CD4-positive, alpha-beta T cell treated with Interleukin-1 beta for 1 hour (primary cell): ENCODE results near the gene ASPHD1.
"Not testable (repeated sequence)": the region's sequence is repeated elsewhere in the genome, so short reads cannot be mapped to it uniquely, and the experiment has no call there.

Source experiments
- DNase-seq, 2 donors: peaks; one replicate each; pipeline ENCODE4 v3.0.0-alpha.2; 2020 to 2022

ASPHD1 gene

GRCh38 chr16:29900102-29900887 is at the start of gene ASPHD1:
ASPHD1 (plus strand) TSS chr16:29900488; CDS start chr16:29900972, 484 bp downstream.
- peak; percentile 61 to 67 for DNase-seq

- no peak for DNase-seq
Observed at GRCh38 chr16:29850998-29851397, 49.3 kb upstream of the ASPHD1 start.

- no peak for DNase-seq
Observed at GRCh38 chr16:29852654-29853053, 47.6 kb upstream of the ASPHD1 start.

GRCh38 chr16:29854520-29855100 is 45.7 kb upstream of the ASPHD1 start:
- no peak for DNase-seq

GRCh38 chr16:29857133-29857760 is 43.0 kb upstream of the ASPHD1 start:
- DNase-seq, result no peak

- DNase-seq, result no peak
Observed at GRCh38 chr16:29858149-29858849, 42.0 kb upstream of the ASPHD1 start.

- no peak for DNase-seq
Observed at GRCh38 chr16:29858974-29859373, 41.3 kb upstream of the ASPHD1 start.

GRCh38 chr16:29860218-29860617 is 40.1 kb upstream of the ASPHD1 start:
- no peak for DNase-seq

- no peak for DNase-seq
Observed at GRCh38 chr16:29862383-29862883, 37.9 kb upstream of the ASPHD1 start.

GRCh38 chr16:29862884-29863668 is 37.2 kb upstream of the ASPHD1 start, which contains the start of gene CDIPT:
CDIPT (minus strand) TSS chr16:29863226; CDS start chr16:29862857, 369 bp downstream.
- DNase-seq, result peak; percentile 95 to 96

- DNase-seq, result no peak
Observed at GRCh38 chr16:29863669-29863984, 36.7 kb upstream of the ASPHD1 start.

- no peak for DNase-seq
Observed at GRCh38 chr16:29864205-29864604, 36.1 kb upstream of the ASPHD1 start.

- DNase-seq, result no peak
Observed at GRCh38 chr16:29868396-29869009, 31.8 kb upstream of the ASPHD1 start.

GRCh38 chr16:29869067-29869466 is 31.2 kb upstream of the ASPHD1 start:
- DNase-seq, result not testable (repeated sequence)

- no peak for DNase-seq
Observed at GRCh38 chr16:29871822-29872546, 28.3 kb upstream of the ASPHD1 start.

GRCh38 chr16:29873319-29873718 is 27.0 kb upstream of the ASPHD1 start:
- DNase-seq, result no peak

GRCh38 chr16:29875206-29875605 is 25.1 kb upstream of the ASPHD1 start:
- no peak for DNase-seq

- no peak for DNase-seq
Observed at GRCh38 chr16:29876217-29876593, 24.1 kb upstream of the ASPHD1 start.

- DNase-seq, result peak in 1 of 2 donors; percentile 33
Observed at GRCh38 chr16:29876594-29877249, 23.6 kb upstream of the ASPHD1 start.

- peak; percentile 57 to 71 for DNase-seq
Observed at GRCh38 chr16:29877266-29877961, 22.9 kb upstream of the ASPHD1 start.
